ENCODE measurements around the gene SCN7A. TPM values are rescaled to one million over a fixed set of nuclear protein-coding genes. Genes with fewer than 3 reads are reported as not detected.

The SCN7A gene
- total RNA-seq, 5 donors from 2014 or later (not counting 1 experiment from before 2014, with no cell fraction given) = 0.03 to 0.09 TPM; not detected in 3

- ChIA-PET POLR2A (no interaction called here), CTCF (no interaction called here)
- Histone ChIP-seq H3K27ac (ENCODE audit: low read length) (no peak overlapping the region), H3K36me3 (ENCODE audit: control insufficient read depth in 2 of 2, extremely low read depth in 1 of 2, insufficient read depth in 1 of 2, low read length in 1 of 2) (no peaks in the 10 kb centered on the region), H3K4me3 (ENCODE audit: control insufficient read depth in 1 of 2, extremely low read depth in 1 of 2, low read length in 1 of 2) (no peak overlapping the region), H3K4me1 (ENCODE audit: control insufficient read depth in 1 of 2, extremely low read depth in 1 of 2, insufficient read depth in 2 of 2, low read length in 2 of 2) (no peaks in the 10 kb centered on the region), H3K27me3 (replicated peaks in 1 of 2; ENCODE audit: control insufficient read depth in 2 of 2, extremely low read depth in 1 of 2, insufficient read depth in 2 of 2, low read length in 1 of 2) (no peaks in the 10 kb centered on the region), H3K9me3 (no peaks in the 10 kb centered on the region)
- no peak overlapping the region for H3K4me3 Mint-ChIP-seq
- no peak for DNase-seq
- H3K27ac Mint-ChIP-seq = no peak overlapping the region
- peaks cover 0 to 5% (median 3%) of the 10 kb centered on the region in 3 donors for H3K9me3 Mint-ChIP-seq
- no peaks in the 10 kb centered on the region for H3K36me3 Mint-ChIP-seq
- WGBS (ENCODE audit: insufficient coverage) = no CpG with 5 or more reads among the region's 3 CpGs
- ATAC-seq (replicated peaks in 1 of 4) = no peak
- H3K27me3 Mint-ChIP-seq = peaks cover 0 to 4% of the 10 kb centered on the region in 2 donors
- no peaks in the 10 kb centered on the region for H3K4me1 Mint-ChIP-seq
These were observed 53.7 kb downstream of the SCN7A start for GRCh38 chr2:166440313-166440712.

- Histone ChIP-seq H3K4me1 (ENCODE audit: control insufficient read depth in 1 of 2, extremely low read depth in 1 of 2, insufficient read depth in 2 of 2, low read length in 2 of 2) (no peaks in the 10 kb centered on the region), H3K27me3 (replicated peaks in 1 of 2; ENCODE audit: control insufficient read depth in 2 of 2, extremely low read depth in 1 of 2, insufficient read depth in 2 of 2, low read length in 1 of 2) (no peaks in the 10 kb centered on the region), H3K27ac (ENCODE audit: low read length) (no peak overlapping the region), H3K36me3 (ENCODE audit: control insufficient read depth in 2 of 2, extremely low read depth in 1 of 2, insufficient read depth in 1 of 2, low read length in 1 of 2) (no peaks in the 10 kb centered on the region), H3K9me3 (no peaks in the 10 kb centered on the region), H3K4me3 (ENCODE audit: control insufficient read depth in 1 of 2, extremely low read depth in 1 of 2, low read length in 1 of 2) (no peak overlapping the region)
- H3K27me3 Mint-ChIP-seq = no peaks in the 10 kb centered on the region
- ATAC-seq (replicated peaks in 1 of 4) = no peak
- H3K27ac Mint-ChIP-seq = no peak overlapping the region
- ChIA-PET CTCF (interaction anchor here in 1 of 2 donors (0.6 kb wide), 1 partner anchor 1680 kb away, joined by 3 read pairs; no protein-coding TSS in a partner anchor), POLR2A (no interaction called here)
- H3K9me3 Mint-ChIP-seq = peaks cover 0 to 5% (median 0%) of the 10 kb centered on the region in 3 donors
- no peak for DNase-seq
- no peaks in the 10 kb centered on the region for H3K36me3 Mint-ChIP-seq
- H3K4me3 Mint-ChIP-seq = no peak overlapping the region
- H3K4me1 Mint-ChIP-seq = no peaks in the 10 kb centered on the region
These were observed 55.0 kb downstream of the SCN7A start for GRCh38 chr2:166439078-166439477.

DNA sequence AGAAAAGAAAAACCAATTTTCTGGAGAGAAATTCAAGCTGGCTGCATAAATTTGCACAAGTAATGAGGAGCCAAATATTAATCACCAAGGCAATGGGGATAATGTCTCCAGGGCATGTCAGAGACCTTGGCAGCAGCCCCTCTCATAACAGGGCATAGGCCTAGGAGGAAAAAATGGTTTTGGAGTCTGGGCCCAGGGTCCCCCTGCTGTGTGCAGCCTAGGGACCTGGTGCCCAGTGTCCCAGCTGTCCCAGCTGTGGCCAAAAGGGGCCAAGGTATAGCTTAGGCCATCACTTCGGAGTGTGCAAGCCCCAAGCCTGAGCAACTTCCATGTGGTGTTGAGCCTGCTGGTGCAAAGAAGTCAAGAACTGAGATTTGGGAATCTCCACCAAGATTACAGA is 57.1 kb downstream of the SCN7A start:
- no peak for DNase-seq
- Mint-ChIP-seq H3K9me3 (peaks cover 0 to 5% (median 0%) of the 10 kb centered on the region in 3 donors), H3K27me3 (no peaks in the 10 kb centered on the region), H3K4me1 (no peaks in the 10 kb centered on the region), H3K27ac (no peak overlapping the region), H3K4me3 (no peak overlapping the region), H3K36me3 (no peaks in the 10 kb centered on the region)
- H3K36me3 ChIP-seq (ENCODE audit: control insufficient read depth in 2 of 2, extremely low read depth in 1 of 2, insufficient read depth in 1 of 2, low read length in 1 of 2) = no peaks in the 10 kb centered on the region
- H3K9me3 ChIP-seq = no peaks in the 10 kb centered on the region
- no peak overlapping the region for H3K27ac ChIP-seq (ENCODE audit: low read length)
- H3K4me1 ChIP-seq (ENCODE audit: control insufficient read depth in 1 of 2, extremely low read depth in 1 of 2, insufficient read depth in 2 of 2, low read length in 2 of 2) = no peaks in the 10 kb centered on the region
- no peak for ATAC-seq (replicated peaks in 1 of 4)
- CTCF ChIA-PET = no interaction called here
- H3K27me3 ChIP-seq (replicated peaks in 1 of 2; ENCODE audit: control insufficient read depth in 2 of 2, extremely low read depth in 1 of 2, insufficient read depth in 2 of 2, low read length in 1 of 2) = no peaks in the 10 kb centered on the region
- POLR2A ChIA-PET = no interaction called here
- WGBS (ENCODE audit: insufficient coverage) = 67% methylated on average over 1 of the region's 1 CpG
- H3K4me3 ChIP-seq (ENCODE audit: control insufficient read depth in 1 of 2, extremely low read depth in 1 of 2, low read length in 1 of 2) = no peak overlapping the region

GRCh38 chr2:166436189-166436588 is 57.9 kb downstream of the SCN7A start:
- CTCF ChIA-PET = no interaction called here
- POLR2A ChIA-PET = no interaction called here
- Histone ChIP-seq H3K36me3 (ENCODE audit: control insufficient read depth in 2 of 2, extremely low read depth in 1 of 2, insufficient read depth in 1 of 2, low read length in 1 of 2) (no peaks in the 10 kb centered on the region), H3K4me1 (ENCODE audit: control insufficient read depth in 1 of 2, extremely low read depth in 1 of 2, insufficient read depth in 2 of 2, low read length in 2 of 2) (no peaks in the 10 kb centered on the region), H3K27me3 (replicated peaks in 1 of 2; ENCODE audit: control insufficient read depth in 2 of 2, extremely low read depth in 1 of 2, insufficient read depth in 2 of 2, low read length in 1 of 2) (no peaks in the 10 kb centered on the region), H3K9me3 (no peaks in the 10 kb centered on the region), H3K4me3 (ENCODE audit: control insufficient read depth in 1 of 2, extremely low read depth in 1 of 2, low read length in 1 of 2) (no peak overlapping the region), H3K27ac (ENCODE audit: low read length) (no peak overlapping the region)
- H3K4me3 Mint-ChIP-seq = no peak overlapping the region
- no peak for DNase-seq
- no CpG with 5 or more reads among the region's 3 CpGs for WGBS (ENCODE audit: insufficient coverage)
- no peak for ATAC-seq (replicated peaks in 1 of 4)
- no peaks in the 10 kb centered on the region for H3K27me3 Mint-ChIP-seq
- no peak overlapping the region for H3K27ac Mint-ChIP-seq
- H3K4me1 Mint-ChIP-seq = no peaks in the 10 kb centered on the region
- no peaks in the 10 kb centered on the region for H3K36me3 Mint-ChIP-seq
- peaks cover 0 to 5% (median 0%) of the 10 kb centered on the region in 3 donors for H3K9me3 Mint-ChIP-seq

DNA sequence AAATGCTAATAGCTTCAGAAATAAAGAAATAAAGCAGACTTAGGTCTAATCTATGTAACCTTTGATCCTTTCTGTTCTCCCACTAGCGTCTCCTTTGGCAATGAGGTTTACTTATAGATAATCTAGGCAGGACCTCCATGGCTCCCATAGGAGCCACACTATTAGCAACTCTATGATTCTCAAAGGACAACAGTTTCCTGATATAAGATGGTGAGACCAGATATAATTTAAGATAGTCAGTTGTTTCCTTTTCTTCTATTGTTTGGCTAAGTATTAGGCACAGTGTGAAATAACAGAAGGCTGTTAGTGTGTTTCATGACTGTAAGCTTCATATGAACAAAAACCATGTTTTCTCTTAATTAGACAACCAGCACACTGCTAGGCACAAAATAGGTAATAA is 59.6 kb downstream of the SCN7A start:
- Mint-ChIP-seq H3K36me3 (no peaks in the 10 kb centered on the region), H3K27ac (no peak overlapping the region), H3K4me3 (no peak overlapping the region), H3K27me3 (no peaks in the 10 kb centered on the region), H3K4me1 (no peaks in the 10 kb centered on the region), H3K9me3 (peaks cover 0 to 4% (median 0%) of the 10 kb centered on the region in 3 donors)
- no CpG with 5 or more reads among the region's 1 CpG for WGBS (ENCODE audit: insufficient coverage)
- Histone ChIP-seq H3K4me3 (ENCODE audit: control insufficient read depth in 1 of 2, extremely low read depth in 1 of 2, low read length in 1 of 2) (no peak overlapping the region), H3K27me3 (replicated peaks in 1 of 2; ENCODE audit: control insufficient read depth in 2 of 2, extremely low read depth in 1 of 2, insufficient read depth in 2 of 2, low read length in 1 of 2) (no peaks in the 10 kb centered on the region), H3K36me3 (ENCODE audit: control insufficient read depth in 2 of 2, extremely low read depth in 1 of 2, insufficient read depth in 1 of 2, low read length in 1 of 2) (no peaks in the 10 kb centered on the region), H3K4me1 (ENCODE audit: control insufficient read depth in 1 of 2, extremely low read depth in 1 of 2, insufficient read depth in 2 of 2, low read length in 2 of 2) (no peaks in the 10 kb centered on the region), H3K27ac (ENCODE audit: low read length) (no peak overlapping the region), H3K9me3 (no peaks in the 10 kb centered on the region)
- POLR2A ChIA-PET = no interaction called here
- DNase-seq (no peak), ATAC-seq (replicated peaks in 1 of 4) (no peak)
- CTCF ChIA-PET = no interaction called here

GRCh38 chr2:166433457-166433856 is 60.6 kb downstream of the SCN7A start:
- H3K27ac Mint-ChIP-seq = no peak overlapping the region
- no peaks in the 10 kb centered on the region for H3K9me3 Mint-ChIP-seq
- H3K4me3 Mint-ChIP-seq = no peak overlapping the region
- POLR2A ChIA-PET = no interaction called here
- no peak overlapping the region for H3K27ac ChIP-seq (ENCODE audit: low read length)
- H3K4me3 ChIP-seq (ENCODE audit: control insufficient read depth in 1 of 2, extremely low read depth in 1 of 2, low read length in 1 of 2) = no peak overlapping the region
- no peaks in the 10 kb centered on the region for H3K36me3 Mint-ChIP-seq
- no peaks in the 10 kb centered on the region for H3K4me1 ChIP-seq (ENCODE audit: control insufficient read depth in 1 of 2, extremely low read depth in 1 of 2, insufficient read depth in 2 of 2, low read length in 2 of 2)
- CTCF ChIA-PET = no interaction called here
- H3K27me3 Mint-ChIP-seq = no peaks in the 10 kb centered on the region
- ATAC-seq (replicated peaks in 1 of 4) (no peak), DNase-seq (no peak)
- no CpG with 5 or more reads among the region's 1 CpG for WGBS (ENCODE audit: insufficient coverage)
- no peaks in the 10 kb centered on the region for H3K4me1 Mint-ChIP-seq
- no peaks in the 10 kb centered on the region for H3K36me3 ChIP-seq (ENCODE audit: control insufficient read depth in 2 of 2, extremely low read depth in 1 of 2, insufficient read depth in 1 of 2, low read length in 1 of 2)
- no peaks in the 10 kb centered on the region for H3K27me3 ChIP-seq (replicated peaks in 1 of 2; ENCODE audit: control insufficient read depth in 2 of 2, extremely low read depth in 1 of 2, insufficient read depth in 2 of 2, low read length in 1 of 2)
- no peaks in the 10 kb centered on the region for H3K9me3 ChIP-seq

DNA sequence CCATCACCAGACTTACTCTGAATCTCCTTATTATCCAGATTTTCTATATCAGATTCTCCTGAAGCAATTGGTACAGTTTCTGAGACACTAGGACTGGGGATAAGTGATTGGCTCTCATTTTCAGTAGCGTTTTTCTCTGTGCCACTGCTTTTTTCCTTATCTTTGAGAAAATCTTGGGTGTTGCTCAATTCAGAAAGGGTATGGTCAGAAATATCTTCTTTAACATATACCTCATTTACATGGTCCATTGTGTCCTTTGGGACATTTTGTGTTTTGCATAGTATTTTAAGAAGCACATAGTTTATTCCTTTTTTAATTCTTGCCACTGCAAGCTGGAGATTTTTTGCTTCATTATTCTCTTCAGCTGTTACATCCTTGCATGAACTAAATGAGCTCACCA is 61.7 kb downstream of the SCN7A start:
- Histone ChIP-seq H3K27ac (ENCODE audit: low read length) (no peak overlapping the region), H3K4me3 (ENCODE audit: control insufficient read depth in 1 of 2, extremely low read depth in 1 of 2, low read length in 1 of 2) (no peak overlapping the region), H3K27me3 (replicated peaks in 1 of 2; ENCODE audit: control insufficient read depth in 2 of 2, extremely low read depth in 1 of 2, insufficient read depth in 2 of 2, low read length in 1 of 2) (no peaks in the 10 kb centered on the region), H3K36me3 (ENCODE audit: control insufficient read depth in 2 of 2, extremely low read depth in 1 of 2, insufficient read depth in 1 of 2, low read length in 1 of 2) (no peaks in the 10 kb centered on the region), H3K9me3 (no peaks in the 10 kb centered on the region), H3K4me1 (ENCODE audit: control insufficient read depth in 1 of 2, extremely low read depth in 1 of 2, insufficient read depth in 2 of 2, low read length in 2 of 2) (no peaks in the 10 kb centered on the region)
- ChIA-PET POLR2A (no interaction called here), CTCF (no interaction called here)
- Mint-ChIP-seq H3K4me1 (no peaks in the 10 kb centered on the region), H3K36me3 (no peaks in the 10 kb centered on the region), H3K27ac (no peak overlapping the region), H3K27me3 (no peaks in the 10 kb centered on the region), H3K4me3 (no peak overlapping the region), H3K9me3 (no peaks in the 10 kb centered on the region)
- WGBS (ENCODE audit: insufficient coverage) = no CpG with 5 or more reads among the region's 1 CpG
- ATAC-seq (replicated peaks in 1 of 4) (no peak), DNase-seq (no peak)

Data from T-cell (primary cell).